ENCODE measurements around the gene ITGA11. TPM values are rescaled to one million over a fixed set of nuclear protein-coding genes. Genes with fewer than 3 reads are reported as not detected.

Gene ITGA11
- total and polyA plus RNA-seq, 2 of the 13 experiments (the other 11 are each of a cell fraction or from before 2014, with no cell fraction given), result not detected

DNA sequence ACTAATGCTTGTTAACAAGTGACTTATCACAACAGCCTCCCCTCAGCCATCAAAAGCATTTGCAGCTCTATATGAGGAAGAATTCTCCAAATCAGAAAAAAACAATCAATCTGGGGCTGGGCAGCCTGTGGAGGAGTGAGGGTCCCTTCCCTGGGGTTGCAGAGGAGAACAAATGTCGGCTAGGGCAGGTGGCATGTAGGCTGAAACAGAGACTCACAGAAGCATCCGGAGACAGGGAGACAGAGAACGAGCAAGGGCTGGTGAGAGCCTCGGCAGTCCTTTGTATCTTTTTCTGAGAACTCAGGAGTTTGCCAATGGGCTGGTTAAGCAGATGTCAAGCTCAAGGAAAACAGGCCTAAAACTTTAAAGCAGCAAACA is 15.8 kb downstream of the ITGA11 start:
- Histone ChIP-seq H3K36me3 (replicated peaks in 1 of 2; ENCODE audit: control insufficient read depth in 1 of 2, insufficient read depth in 2 of 2, low read length in 2 of 2) (no peaks in the 10 kb centered on the region), H3K4me1 (ENCODE audit: insufficient read depth, low read length) (peaks cover 14% of the 10 kb centered on the region), H3K4me2 (ENCODE audit: low read depth, low read length) (no peak overlapping the region), H3K27ac (ENCODE audit: extremely low read length, insufficient read depth, low read length) (no peak overlapping the region), H3K4me3 (replicated peaks in 1 of 3; ENCODE audit: insufficient read depth in 1 of 3, low read depth in 2 of 3, low read length in 3 of 3) (no peak overlapping the region), H2AFZ (ENCODE audit: low read length) (no peak overlapping the region), H4K20me1 (ENCODE audit: insufficient read depth, low read length) (no peaks in the 10 kb centered on the region), H3K9me3 (ENCODE audit: low read length) (no peaks in the 10 kb centered on the region), H3K79me2 (ENCODE audit: insufficient read depth, low read length) (no peaks in the 10 kb centered on the region), H3K27me3 (ENCODE audit: control insufficient read depth in 1 of 2, insufficient read depth in 2 of 2, low read length in 2 of 2) (peaks cover 0 to 17% of the 10 kb centered on the region in 2 experiments; a peak in 3 of 5 replicates), H3K9ac (ENCODE audit: insufficient read depth, low read depth, low read length) (no peak overlapping the region)
- intact Hi-C loops (cut with micrococcal nuclease; ENCODE audit: unreplicated experiment), result no loop called here
- ChIA-PET POLR2A (no interaction called here), CTCF (ENCODE audit: low intra/inter-chr PET ratio, low total read pairs) (no interaction called here)
- in situ Hi-C loops (cut with HindIII; ENCODE audit: extremely low pct_ligation_motif_present, low pct_unique_long_range_greater_than_20kb), result no loop called here
- ATAC-seq (no peak), DNase-seq (ENCODE audit: low spot score) (no peak), FAIRE-seq (no peak)
- WGBS (ENCODE audit: low lambda C conversion rate), result 37% methylated on average over 4 of the region's 4 CpGs
- no TSS peak for BruUV-seq (replicated peaks)
- TF ChIP-seq, protein P1, sequence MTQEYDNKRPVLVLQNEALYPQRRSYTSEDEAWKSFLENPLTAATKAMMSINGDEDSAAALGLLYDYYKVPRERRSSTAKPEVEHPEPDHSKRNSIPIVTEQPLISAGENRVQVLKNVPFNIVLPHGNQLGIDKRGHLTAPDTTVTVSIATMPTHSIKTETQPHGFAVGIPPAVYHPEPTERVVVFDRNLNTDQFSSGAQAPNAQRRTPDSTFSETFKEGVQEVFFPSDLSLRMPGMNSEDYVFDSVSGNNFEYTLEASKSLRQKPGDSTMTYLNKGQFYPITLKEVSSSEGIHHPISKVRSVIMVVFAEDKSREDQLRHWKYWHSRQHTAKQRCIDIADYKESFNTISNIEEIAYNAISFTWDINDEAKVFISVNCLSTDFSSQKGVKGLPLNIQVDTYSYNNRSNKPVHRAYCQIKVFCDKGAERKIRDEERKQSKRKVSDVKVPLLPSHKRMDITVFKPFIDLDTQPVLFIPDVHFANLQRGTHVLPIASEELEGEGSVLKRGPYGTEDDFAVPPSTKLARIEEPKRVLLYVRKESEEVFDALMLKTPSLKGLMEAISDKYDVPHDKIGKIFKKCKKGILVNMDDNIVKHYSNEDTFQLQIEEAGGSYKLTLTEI (CRISPR knock-in tag; conservative IDR thresholded peaks at IDR 0.05), result no peak
- TF ChIP-seq ZNF17 (CRISPR knock-in tag; IDR thresholded peaks at IDR 0.05) (no peak), ELK4 (CRISPR knock-in tag; IDR thresholded peaks at IDR 0.05; ENCODE audit: borderline replicate concordance) (no peak), HOXA7 (CRISPR knock-in tag; IDR thresholded peaks at IDR 0.05) (no peak), ZNF75D (CRISPR knock-in tag; IDR thresholded peaks at IDR 0.05; ENCODE audit: borderline replicate concordance) (no peak), FIP1L1 (IDR thresholded peaks at IDR 0.05; ENCODE audit: borderline replicate concordance, insufficient read depth, low read depth, low read length) (no peak), KDM3A (CRISPR knock-in tag; IDR thresholded peaks at IDR 0.05; ENCODE audit: low read depth) (no peak), DNMT3B (CRISPR knock-in tag; conservative IDR thresholded peaks at IDR 0.05) (no peak), RARA (CRISPR knock-in tag; IDR thresholded peaks at IDR 0.05) (no peak), ARNT (IDR thresholded peaks at IDR 0.05) (no peak), SAP130 (CRISPR knock-in tag; IDR thresholded peaks at IDR 0.05; ENCODE audit: low read depth) (no peak)
- TF ChIP-seq, protein P2, sequence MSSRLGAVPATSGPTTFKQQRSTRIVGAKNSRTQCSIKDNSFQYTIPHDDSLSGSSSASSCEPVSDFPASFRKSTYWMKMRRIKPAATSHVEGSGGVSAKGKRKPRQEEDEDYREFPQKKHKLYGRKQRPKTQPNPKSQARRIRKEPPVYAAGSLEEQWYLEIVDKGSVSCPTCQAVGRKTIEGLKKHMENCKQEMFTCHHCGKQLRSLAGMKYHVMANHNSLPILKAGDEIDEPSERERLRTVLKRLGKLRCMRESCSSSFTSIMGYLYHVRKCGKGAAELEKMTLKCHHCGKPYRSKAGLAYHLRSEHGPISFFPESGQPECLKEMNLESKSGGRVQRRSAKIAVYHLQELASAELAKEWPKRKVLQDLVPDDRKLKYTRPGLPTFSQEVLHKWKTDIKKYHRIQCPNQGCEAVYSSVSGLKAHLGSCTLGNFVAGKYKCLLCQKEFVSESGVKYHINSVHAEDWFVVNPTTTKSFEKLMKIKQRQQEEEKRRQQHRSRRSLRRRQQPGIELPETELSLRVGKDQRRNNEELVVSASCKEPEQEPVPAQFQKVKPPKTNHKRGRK (CRISPR knock-in tag; IDR thresholded peaks at IDR 0.05), result no peak
- TF ChIP-seq, protein P3, sequence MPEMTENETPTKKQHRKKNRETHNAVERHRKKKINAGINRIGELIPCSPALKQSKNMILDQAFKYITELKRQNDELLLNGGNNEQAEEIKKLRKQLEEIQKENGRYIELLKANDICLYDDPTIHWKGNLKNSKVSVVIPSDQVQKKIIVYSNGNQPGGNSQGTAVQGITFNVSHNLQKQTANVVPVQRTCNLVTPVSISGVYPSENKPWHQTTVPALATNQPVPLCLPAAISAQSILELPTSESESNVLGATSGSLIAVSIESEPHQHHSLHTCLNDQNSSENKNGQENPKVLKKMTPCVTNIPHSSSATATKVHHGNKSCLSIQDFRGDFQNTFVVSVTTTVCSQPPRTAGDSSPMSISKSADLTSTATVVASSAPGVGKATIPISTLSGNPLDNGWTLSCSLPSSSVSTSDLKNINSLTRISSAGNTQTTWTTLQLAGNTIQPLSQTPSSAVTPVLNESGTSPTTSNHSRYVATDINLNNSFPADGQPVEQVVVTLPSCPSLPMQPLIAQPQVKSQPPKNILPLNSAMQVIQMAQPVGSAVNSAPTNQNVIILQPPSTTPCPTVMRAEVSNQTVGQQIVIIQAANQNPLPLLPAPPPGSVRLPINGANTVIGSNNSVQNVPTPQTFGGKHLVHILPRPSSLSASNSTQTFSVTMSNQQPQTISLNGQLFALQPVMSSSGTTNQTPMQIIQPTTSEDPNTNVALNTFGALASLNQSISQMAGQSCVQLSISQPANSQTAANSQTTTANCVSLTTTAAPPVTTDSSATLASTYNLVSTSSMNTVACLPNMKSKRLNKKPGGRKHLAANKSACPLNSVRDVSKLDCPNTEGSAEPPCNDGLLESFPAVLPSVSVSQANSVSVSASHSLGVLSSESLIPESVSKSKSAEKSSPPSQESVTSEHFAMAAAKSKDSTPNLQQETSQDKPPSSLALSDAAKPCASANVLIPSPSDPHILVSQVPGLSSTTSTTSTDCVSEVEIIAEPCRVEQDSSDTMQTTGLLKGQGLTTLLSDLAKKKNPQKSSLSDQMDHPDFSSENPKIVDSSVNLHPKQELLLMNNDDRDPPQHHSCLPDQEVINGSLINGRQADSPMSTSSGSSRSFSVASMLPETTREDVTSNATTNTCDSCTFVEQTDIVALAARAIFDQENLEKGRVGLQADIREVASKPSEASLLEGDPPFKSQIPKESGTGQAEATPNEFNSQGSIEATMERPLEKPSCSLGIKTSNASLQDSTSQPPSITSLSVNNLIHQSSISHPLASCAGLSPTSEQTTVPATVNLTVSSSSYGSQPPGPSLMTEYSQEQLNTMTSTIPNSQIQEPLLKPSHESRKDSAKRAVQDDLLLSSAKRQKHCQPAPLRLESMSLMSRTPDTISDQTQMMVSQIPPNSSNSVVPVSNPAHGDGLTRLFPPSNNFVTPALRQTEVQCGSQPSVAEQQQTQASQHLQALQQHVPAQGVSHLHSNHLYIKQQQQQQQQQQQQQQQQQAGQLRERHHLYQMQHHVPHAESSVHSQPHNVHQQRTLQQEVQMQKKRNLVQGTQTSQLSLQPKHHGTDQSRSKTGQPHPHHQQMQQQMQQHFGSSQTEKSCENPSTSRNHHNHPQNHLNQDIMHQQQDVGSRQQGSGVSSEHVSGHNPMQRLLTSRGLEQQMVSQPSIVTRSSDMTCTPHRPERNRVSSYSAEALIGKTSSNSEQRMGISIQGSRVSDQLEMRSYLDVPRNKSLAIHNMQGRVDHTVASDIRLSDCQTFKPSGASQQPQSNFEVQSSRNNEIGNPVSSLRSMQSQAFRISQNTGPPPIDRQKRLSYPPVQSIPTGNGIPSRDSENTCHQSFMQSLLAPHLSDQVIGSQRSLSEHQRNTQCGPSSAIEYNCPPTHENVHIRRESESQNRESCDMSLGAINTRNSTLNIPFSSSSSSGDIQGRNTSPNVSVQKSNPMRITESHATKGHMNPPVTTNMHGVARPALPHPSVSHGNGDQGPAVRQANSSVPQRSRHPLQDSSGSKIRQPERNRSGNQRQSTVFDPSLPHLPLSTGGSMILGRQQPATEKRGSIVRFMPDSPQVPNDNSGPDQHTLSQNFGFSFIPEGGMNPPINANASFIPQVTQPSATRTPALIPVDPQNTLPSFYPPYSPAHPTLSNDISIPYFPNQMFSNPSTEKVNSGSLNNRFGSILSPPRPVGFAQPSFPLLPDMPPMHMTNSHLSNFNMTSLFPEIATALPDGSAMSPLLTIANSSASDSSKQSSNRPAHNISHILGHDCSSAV (CRISPR knock-in tag; IDR thresholded peaks at IDR 0.05; ENCODE audit: borderline replicate concordance), result no peak
